OCI-LY7 (cell line): ENCODE data around the gene LYPD8. TPM values are rescaled to one million over a fixed set of nuclear protein-coding genes. Genes with fewer than 3 reads are reported as not detected.

ENCODE experiments used
- BruUV-seq: library from RNA; stranded (reverse); fragments of 400-500 nt; replicated peaks from 2 replicates; lab custom pipeline; 2021; lab: Mats Ljungman, UMichigan
- CTCF ChIA-PET: fragments of 300-600 bp; sonication (Branson Sonifier 250); formaldehyde crosslinking; loops from one replicate; lab custom pipeline; 2022; ENCODE audit warnings: antibody characterized with exemption; ENCODE audit not compliant: unreplicated experiment; lab: Charles Lee
- POLR2A ChIA-PET: fragments of 300-600 bp; sonication (Branson Sonifier 250); formaldehyde crosslinking; loops from one replicate; lab custom pipeline; 2022; ENCODE audit warnings: antibody characterized with exemption; lab: Charles Lee
- DNase-seq: peaks from one replicate; pipeline ENCODE4 v3.0.0-alpha.2; 2015; ENCODE audit warnings: low spot score
- H2AFZ ChIP-seq: fragments of 200-600 bp; sonication (generic), shearing (Covaris generic); 2 replicates; pipeline ENCODE4 v1.6.1; 2014; ENCODE audit warnings: mild to moderate bottlenecking, antibody characterized with exemption, low read length, moderate library complexity
- H3K27ac ChIP-seq: fragments of 200-600 bp; sonication (generic); 2 replicates; pipeline ENCODE4 v1.5.1; 2014; ENCODE audit warnings: mixed run types, low read depth, mild to moderate bottlenecking, moderate library complexity, low read length, inconsistent platforms; ENCODE audit not compliant: poor library complexity, severe bottlenecking
- H3K36me3 ChIP-seq: fragments of 200-600 bp; sonication (generic); 2 replicates; pipeline ENCODE4 v1.6.1; 2014; ENCODE audit warnings: mild to moderate bottlenecking, antibody characterized with exemption, low read length, moderate library complexity, mixed read lengths; ENCODE audit not compliant: insufficient read depth
- H3K4me1 ChIP-seq: fragments of 200-600 bp; sonication (generic); 2 replicates; pipeline ENCODE4 v1.5.1; 2014; ENCODE audit warnings: mild to moderate bottlenecking, low read length; ENCODE audit not compliant: insufficient read depth, poor library complexity, severe bottlenecking
- H3K4me2 ChIP-seq: fragments of 200-600 bp; sonication (generic); 2 replicates; pipeline ENCODE4 v1.6.1; 2014; ENCODE audit warnings: mild to moderate bottlenecking, low read length
- H3K4me3 ChIP-seq: fragments of 200-600 bp; sonication (generic); 2 replicates; pipeline ENCODE4 v1.5.1; 2014; ENCODE audit warnings: mild to moderate bottlenecking, low read depth, low read length; ENCODE audit not compliant: poor library complexity, severe bottlenecking
- H3K79me2 ChIP-seq: fragments of 200-600 bp; sonication (generic); 2 replicates; pipeline ENCODE4 v1.6.1; 2016; ENCODE audit warnings: low read depth, mild to moderate bottlenecking, low read length, moderate library complexity, mixed read lengths; ENCODE audit not compliant: insufficient read depth
- H3K9me2 ChIP-seq: fragments of 200-600 bp; sonication (generic); 2 replicates; pipeline ENCODE4 v1.6.1; 2016; ENCODE audit warnings: mild to moderate bottlenecking, low read length, mixed read lengths; ENCODE audit not compliant: insufficient read depth
- H3K9me3 ChIP-seq: fragments of 200-600 bp; sonication (generic); 2 replicates; pipeline ENCODE4 v1.6.1; 2014; ENCODE audit warnings: mild to moderate bottlenecking, mixed run types, low read length, mixed read lengths
- H4K20me1 ChIP-seq: fragments of 200-600 bp; sonication (generic); 2 replicates; pipeline ENCODE4 v1.6.1; 2014; ENCODE audit warnings: mild to moderate bottlenecking, antibody characterized with exemption, low read length, moderate library complexity, mixed read lengths; ENCODE audit not compliant: insufficient read depth
- CTCF ChIP-seq: fragments of 200-600 bp; sonication (generic); conservative IDR thresholded peaks from 2 replicates; pipeline ENCODE4 v1.5.1; 2014; ENCODE audit warnings: mild to moderate bottlenecking, antibody characterized with exemption, low read length, moderate library complexity, mixed read lengths
- EZH2phosphoT487 ChIP-seq: fragments of 200-600 bp; sonication (generic); IDR thresholded peaks from 2 replicates; pipeline ENCODE4 v1.6.1; 2018; ENCODE audit warnings: low read depth, borderline replicate concordance, mild to moderate bottlenecking, mixed run types, antibody characterized with exemption, low read length, moderate library complexity, mixed read lengths
- intact Hi-C: fragments of 100-400 bp; cut with micrococcal nuclease; formaldehyde crosslinking; loops from one replicate; pipeline ENCODE4 v1.10.0; 2022; ENCODE audit not compliant: unreplicated experiment
- total RNA-seq, 2 experiments: library from RNA; depleted of rRNA in 1 of 2; stranded (reverse); fragments of >200 nt in 1 of 2; shearing (Covaris generic) in 1 of 2; gene quantifications; 2 replicates each; pipeline ENCODE4 v1.2.3, GENCODE V29; 2014 to 2022

The LYPD8 gene
- total RNA-seq, 2 experiments from 2014 or later = not detected

GRCh38 chr1:248739572-248740205, 15.9 kb downstream of the LYPD8 start:
- Histone ChIP-seq H3K9me2 (no peaks in the 10 kb centered on the region), H3K79me2 (no peaks in the 10 kb centered on the region), H3K9me3 (no peaks in the 10 kb centered on the region), H2AFZ (no peak overlapping the region; the same call in 1 of the 2 replicates), H3K4me3 (no peak overlapping the region), H4K20me1 (no peaks in the 10 kb centered on the region), H3K36me3 (no peaks in the 10 kb centered on the region), H3K4me1 (no peaks in the 10 kb centered on the region), H3K4me2 (no peak overlapping the region), H3K27ac (no peak overlapping the region)
- intact Hi-C loops = loop anchor here (10.0 kb wide), 1 partner anchor 55 kb away; no protein-coding TSS in a partner anchor
- peak; percentile 29 for DNase-seq
- ChIA-PET CTCF (no interaction called here), POLR2A (no interaction called here)
- TF ChIP-seq EZH2phosphoT487 = no peak
- TF ChIP-seq CTCF = no peak
- no TSS peak for BruUV-seq

- BruUV-seq = no TSS peak
- Histone ChIP-seq H4K20me1 (no peaks in the 10 kb centered on the region), H3K79me2 (no peaks in the 10 kb centered on the region), H3K4me3 (no peak overlapping the region), H3K4me1 (no peaks in the 10 kb centered on the region), H3K9me2 (no peaks in the 10 kb centered on the region), H3K36me3 (no peaks in the 10 kb centered on the region), H2AFZ (no peak overlapping the region), H3K27ac (no peak overlapping the region), H3K9me3 (no peaks in the 10 kb centered on the region), H3K4me2 (no peak overlapping the region)
- ChIA-PET CTCF (no interaction called here), POLR2A (no interaction called here)
- TF ChIP-seq CTCF (no peak), EZH2phosphoT487 (no peak)
- intact Hi-C loops = no loop called here
- no peak for DNase-seq
Measured at GRCh38 chr1:248737457-248737856, 18.1 kb downstream of the LYPD8 start.

- ChIA-PET CTCF (no interaction called here), POLR2A (interaction anchor here (1.0 kb wide), 1 partner anchor 33 kb away, joined by 5 read pairs; no protein-coding TSS in a partner anchor)
- H3K79me2 ChIP-seq = no peaks in the 10 kb centered on the region
- H3K9me2 ChIP-seq = no peaks in the 10 kb centered on the region
- BruUV-seq = no TSS peak
- no peak overlapping the region for H3K4me3 ChIP-seq
- TF ChIP-seq CTCF (no peak), EZH2phosphoT487 (no peak)
- H3K27ac ChIP-seq = no peak overlapping the region
- H4K20me1 ChIP-seq = no peaks in the 10 kb centered on the region
- H3K36me3 ChIP-seq = no peaks in the 10 kb centered on the region
- no peaks in the 10 kb centered on the region for H3K9me3 ChIP-seq
- no peaks in the 10 kb centered on the region for H3K4me1 ChIP-seq
- no peak for DNase-seq
- no peak overlapping the region for H2AFZ ChIP-seq
- intact Hi-C loops = no loop called here
- H3K4me2 ChIP-seq = no peak overlapping the region
Measured at GRCh38 chr1:248736977-248737376, 18.6 kb downstream of the LYPD8 start.
